ENCODE results near the gene KCTD11.

GRCh38 chr17:7354262-7354843, 2.4 kb downstream of the KCTD11 start:
- TF ChIP-seq SP2 (CRISPR knock-in tag; IDR thresholded peaks at IDR 0.05) (no peak), HBP1 (CRISPR knock-in tag; IDR thresholded peaks at IDR 0.05; ENCODE audit: low read depth) (no peak), ARID5B (CRISPR knock-in tag; IDR thresholded peaks at IDR 0.05) (no peak), NFIC (IDR thresholded peaks at IDR 0.05; ENCODE audit: low read length) (no peak)
